Activated T-cell treated with anti-CD3 and anti-CD28 coated beads, Interleukin-2, amount 50 U/mL, for 24 hours (primary cell): ENCODE measurements around the gene SLC9B2.
"Not testable (repeated sequence)": the region's sequence is repeated elsewhere in the genome, so short reads cannot be mapped to it uniquely, and the experiment has no call there.

ENCODE experiments used
- DNase-seq: peaks from one replicate; pipeline ENCODE4 v3.0.0-alpha.2; 2020
- H3K27ac Mint-ChIP-seq: 2 replicates; pipeline ENCODE4 v1.8.0; 2020; ENCODE audit warnings: mild to moderate bottlenecking, mixed read lengths
- H3K27me3 Mint-ChIP-seq: 2 replicates; pipeline ENCODE4 v1.8.0; 2020; ENCODE audit warnings: mixed read lengths
- H3K36me3 Mint-ChIP-seq: 2 replicates; pipeline ENCODE4 v1.8.0; 2020; ENCODE audit warnings: low read depth, mixed read lengths
- H3K4me1 Mint-ChIP-seq: 2 replicates; pipeline ENCODE4 v1.8.0; 2020; ENCODE audit warnings: low read depth, mixed read lengths
- H3K4me3 Mint-ChIP-seq: 2 replicates; pipeline ENCODE4 v1.8.0; 2020; ENCODE audit warnings: mild to moderate bottlenecking, moderate library complexity, mixed read lengths
- H3K9me3 Mint-ChIP-seq: 2 replicates; pipeline ENCODE4 v1.8.0; 2020; ENCODE audit warnings: mixed read lengths

The SLC9B2 gene

DNA sequence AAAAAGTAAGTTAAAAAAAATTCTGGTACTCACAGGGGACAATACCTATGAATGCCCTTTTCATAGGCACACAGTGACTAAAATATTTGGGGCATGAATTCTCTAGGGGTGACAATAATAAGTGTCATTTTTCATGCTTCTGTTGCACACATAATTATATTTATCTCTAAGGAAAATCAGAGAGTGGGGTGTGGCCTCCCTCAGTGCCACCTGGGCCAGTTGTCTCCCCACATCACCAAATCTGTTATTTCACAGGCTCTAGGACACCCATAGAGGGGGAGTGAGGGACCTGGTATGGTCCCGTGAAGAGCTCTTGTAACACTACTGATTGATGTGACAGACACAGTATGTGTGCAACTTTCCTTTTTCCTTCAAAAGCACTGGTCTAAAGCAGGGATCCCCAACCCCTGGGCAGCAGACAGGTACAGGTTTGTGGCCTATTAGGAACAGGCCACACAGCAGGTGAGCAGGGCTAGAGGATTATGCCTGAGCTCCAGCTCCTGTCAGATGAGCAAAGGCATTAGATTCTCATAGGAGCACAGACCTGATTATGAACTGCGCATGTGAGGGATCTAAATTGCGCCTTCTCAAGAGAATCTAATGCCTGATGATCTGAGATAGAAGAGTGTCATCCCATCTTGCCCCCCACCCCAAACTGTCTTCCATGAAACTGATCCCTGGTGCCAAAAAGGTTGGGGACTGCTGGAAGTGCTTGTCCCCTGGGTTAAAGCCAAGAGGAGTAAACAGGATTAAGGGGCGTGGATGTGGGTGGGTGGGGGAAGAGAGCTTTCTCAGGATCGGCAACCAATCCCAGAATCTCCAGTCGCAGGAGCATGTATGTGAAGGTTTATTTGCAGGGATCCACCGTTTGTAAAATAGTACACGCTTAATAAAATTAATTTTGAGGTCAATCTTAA, 57.9 kb downstream of the SLC9B2 start:
- H3K4me3 Mint-ChIP-seq, result peak overlapping the region; percentile 82
- H3K36me3 Mint-ChIP-seq, result peaks cover 17% of the 10 kb centered on the region

DNA sequence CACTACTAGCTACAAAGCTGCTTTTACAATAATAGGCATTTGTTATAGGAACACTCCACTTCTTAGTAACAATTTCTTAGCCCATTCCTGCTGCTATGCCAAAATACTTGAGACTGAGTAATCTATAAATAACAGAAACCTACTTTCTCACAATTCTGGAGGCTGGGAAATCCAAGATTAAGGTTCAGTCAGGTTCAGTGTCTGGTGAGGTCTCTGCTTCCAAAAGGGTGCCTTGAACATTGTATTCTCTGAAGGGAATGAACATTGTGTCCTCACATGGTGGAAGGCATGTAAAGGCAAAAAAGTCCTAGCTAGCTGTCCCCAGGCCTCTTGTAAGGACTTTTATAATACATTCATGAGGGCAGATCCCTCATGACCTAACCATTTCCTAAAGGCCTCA, 64.0 kb downstream of the SLC9B2 start:
- Mint-ChIP-seq H3K9me3 (no peaks in the 10 kb centered on the region), H3K4me1 (peaks cover 2% of the 10 kb centered on the region), H3K27me3 (no peaks in the 10 kb centered on the region)

More for the DNA sequence above, 57.9 kb downstream of the SLC9B2 start:
- H3K9me3 Mint-ChIP-seq, result no peaks in the 10 kb centered on the region
- H3K27ac Mint-ChIP-seq, result peak overlapping the region; percentile 94
- peak; percentile 41 for DNase-seq
- H3K27me3 Mint-ChIP-seq, result no peaks in the 10 kb centered on the region
- peaks cover 21% of the 10 kb centered on the region for H3K4me1 Mint-ChIP-seq

DNA sequence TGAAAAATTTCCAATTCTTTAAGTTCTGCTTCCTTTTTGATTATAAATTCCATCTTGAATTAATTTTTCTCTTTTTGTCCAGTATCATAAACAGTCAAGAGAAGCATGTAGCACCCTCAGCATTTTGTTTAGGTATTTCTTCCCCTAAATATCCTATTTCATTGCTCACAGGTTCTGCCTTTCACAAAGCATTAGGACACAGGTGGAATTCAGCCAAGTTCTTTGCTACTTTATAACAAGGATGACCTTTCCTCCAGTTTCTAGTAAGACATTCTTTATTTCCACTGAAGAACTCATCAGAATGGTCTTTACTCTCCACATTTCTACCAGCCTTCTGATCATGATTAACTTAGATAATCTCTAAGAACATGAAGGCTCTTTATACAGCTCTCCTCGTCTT, 64.5 kb downstream of the SLC9B2 start:
- no peak for DNase-seq
- H3K27ac Mint-ChIP-seq, result no peak overlapping the region
- H3K36me3 Mint-ChIP-seq, result no peaks in the 10 kb centered on the region
- H3K27me3 Mint-ChIP-seq, result no peaks in the 10 kb centered on the region
- no peak overlapping the region for H3K4me3 Mint-ChIP-seq
- H3K4me1 Mint-ChIP-seq, result peaks cover 2% of the 10 kb centered on the region
- no peaks in the 10 kb centered on the region for H3K9me3 Mint-ChIP-seq

More for the DNA sequence above, 64.0 kb downstream of the SLC9B2 start:
- no peak for DNase-seq
- Mint-ChIP-seq H3K4me3 (no peak overlapping the region), H3K36me3 (no peaks in the 10 kb centered on the region), H3K27ac (no peak overlapping the region)

DNA sequence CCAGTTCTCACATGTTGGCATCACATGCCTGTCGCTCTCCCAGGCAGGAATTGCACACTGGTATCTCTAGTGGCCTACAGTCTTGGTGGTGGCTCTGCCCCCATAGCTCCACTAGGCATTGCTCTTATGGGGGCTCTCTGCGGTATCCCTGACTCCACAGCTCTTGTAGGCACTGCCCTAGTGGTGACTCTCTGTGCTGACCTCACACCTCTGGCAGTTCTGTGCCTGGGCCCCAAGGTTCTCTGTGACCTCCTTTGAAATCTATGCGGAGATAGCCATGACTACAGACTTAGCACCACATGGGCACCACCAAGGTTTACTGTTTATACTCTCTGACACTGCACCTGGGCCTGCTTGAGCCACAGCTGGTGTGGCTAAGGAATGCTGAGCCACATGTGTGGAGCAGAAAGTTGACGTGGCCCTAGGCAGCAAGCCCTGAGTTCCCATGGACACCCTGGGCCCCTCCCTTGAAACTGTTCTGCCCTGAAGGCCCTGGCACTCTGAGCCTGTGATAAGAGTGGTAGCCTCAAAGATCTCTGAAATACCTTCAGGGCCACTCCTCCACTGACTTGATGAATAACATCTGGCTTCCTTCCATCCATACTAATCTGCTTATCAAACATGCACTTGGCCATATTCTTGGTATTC, 65.1 kb downstream of the SLC9B2 start:
- H3K9me3 Mint-ChIP-seq, result no peaks in the 10 kb centered on the region
- peaks cover 2% of the 10 kb centered on the region for H3K4me1 Mint-ChIP-seq
- no peak for DNase-seq
- no peak overlapping the region for H3K4me3 Mint-ChIP-seq
- H3K36me3 Mint-ChIP-seq, result no peaks in the 10 kb centered on the region
- no peaks in the 10 kb centered on the region for H3K27me3 Mint-ChIP-seq
- no peak overlapping the region for H3K27ac Mint-ChIP-seq

DNA sequence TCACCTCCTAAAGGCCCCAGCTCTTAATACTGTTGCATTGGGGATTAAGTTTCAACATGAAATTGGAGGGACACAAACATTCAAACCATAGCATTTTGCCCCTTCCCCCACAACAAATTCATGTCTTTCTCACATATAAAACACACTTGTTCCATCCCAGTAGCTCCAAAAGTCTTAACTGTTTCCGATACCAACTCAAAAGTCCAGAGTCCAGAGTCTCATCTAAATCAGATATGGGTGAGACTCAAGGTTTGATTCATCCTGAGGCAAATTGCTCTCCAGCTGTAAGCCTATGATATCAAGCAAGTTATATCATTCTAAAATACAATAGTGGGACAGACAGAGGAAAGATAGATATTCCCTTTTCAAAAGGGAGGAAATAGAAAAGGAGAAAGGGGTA, 65.8 kb downstream of the SLC9B2 start:
- H3K27ac Mint-ChIP-seq, result no peak overlapping the region
- peaks cover 2% of the 10 kb centered on the region for H3K4me1 Mint-ChIP-seq
- no peaks in the 10 kb centered on the region for H3K36me3 Mint-ChIP-seq
- no peaks in the 10 kb centered on the region for H3K27me3 Mint-ChIP-seq
- no peak overlapping the region for H3K4me3 Mint-ChIP-seq
- no peak for DNase-seq
- H3K9me3 Mint-ChIP-seq, result no peaks in the 10 kb centered on the region

DNA sequence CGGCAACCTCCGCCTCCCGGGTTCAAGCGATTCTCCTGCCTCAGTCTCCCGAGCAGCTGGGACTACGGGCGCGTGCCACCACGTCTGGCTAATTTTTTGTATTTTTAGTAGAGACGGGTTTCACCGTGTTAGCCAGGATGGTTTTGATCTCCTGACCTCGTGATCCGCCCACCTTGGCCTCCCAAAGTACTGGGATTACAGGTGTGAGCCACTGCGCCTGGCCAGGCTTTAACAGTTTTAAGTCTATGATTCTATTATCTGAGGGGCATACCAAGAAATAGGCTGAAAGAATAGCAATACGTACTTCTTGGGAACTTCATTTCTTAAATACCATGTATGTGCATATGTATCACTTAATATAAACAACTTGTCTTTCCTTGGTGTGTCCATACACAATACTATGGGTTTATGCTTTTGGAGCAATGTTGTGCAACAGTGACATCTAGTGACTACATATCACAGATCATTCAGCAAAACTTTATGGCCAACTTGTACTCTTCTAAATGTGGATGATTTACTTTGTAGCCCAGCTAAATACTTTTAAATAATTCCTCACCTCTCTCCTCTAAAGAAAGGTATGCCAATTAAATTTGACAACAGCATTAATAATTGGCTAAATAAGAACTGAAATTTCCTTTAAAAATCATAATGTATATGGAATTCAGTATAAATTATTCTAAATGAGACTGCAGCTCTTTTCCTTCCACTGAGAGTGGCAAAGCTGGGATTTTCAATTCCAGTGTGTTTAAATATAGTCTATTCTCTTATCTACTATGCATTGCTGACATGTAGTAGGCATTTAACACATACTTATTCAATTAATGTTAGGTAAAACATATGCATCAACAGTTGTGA, 67.5 kb downstream of the SLC9B2 start:
- Mint-ChIP-seq H3K4me3 (no peak overlapping the region), H3K27me3 (no peaks in the 10 kb centered on the region), H3K4me1 (peaks cover 2% of the 10 kb centered on the region), H3K36me3 (no peaks in the 10 kb centered on the region), H3K27ac (no peak overlapping the region), H3K9me3 (no peaks in the 10 kb centered on the region)
- DNase-seq, result no peak

DNA sequence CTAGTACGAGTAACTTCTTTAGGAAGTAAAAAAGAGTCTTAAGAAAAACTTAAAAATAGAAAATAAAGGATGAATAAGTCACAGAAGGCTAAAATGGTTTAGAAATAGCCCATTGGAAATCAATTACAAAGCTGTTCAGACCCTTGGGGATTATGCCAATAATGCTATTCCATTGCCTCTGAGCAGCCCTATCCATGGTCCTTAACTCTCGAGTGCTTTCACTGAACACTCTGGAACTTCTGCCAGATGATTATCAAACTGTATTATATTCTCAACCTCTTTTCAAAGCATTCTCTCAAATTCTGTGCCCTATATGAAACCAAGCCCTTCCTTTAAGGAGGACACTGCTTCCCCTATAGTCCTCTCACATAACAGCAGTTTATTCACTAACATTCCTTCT, 74.0 kb downstream of the SLC9B2 start:
- no peaks in the 10 kb centered on the region for H3K4me1 Mint-ChIP-seq
- no peak for DNase-seq
- H3K4me3 Mint-ChIP-seq, result no peak overlapping the region
- peaks cover 7% of the 10 kb centered on the region for H3K9me3 Mint-ChIP-seq
- H3K27me3 Mint-ChIP-seq, result no peaks in the 10 kb centered on the region
- no peak overlapping the region for H3K27ac Mint-ChIP-seq
- H3K36me3 Mint-ChIP-seq, result no peaks in the 10 kb centered on the region

DNA sequence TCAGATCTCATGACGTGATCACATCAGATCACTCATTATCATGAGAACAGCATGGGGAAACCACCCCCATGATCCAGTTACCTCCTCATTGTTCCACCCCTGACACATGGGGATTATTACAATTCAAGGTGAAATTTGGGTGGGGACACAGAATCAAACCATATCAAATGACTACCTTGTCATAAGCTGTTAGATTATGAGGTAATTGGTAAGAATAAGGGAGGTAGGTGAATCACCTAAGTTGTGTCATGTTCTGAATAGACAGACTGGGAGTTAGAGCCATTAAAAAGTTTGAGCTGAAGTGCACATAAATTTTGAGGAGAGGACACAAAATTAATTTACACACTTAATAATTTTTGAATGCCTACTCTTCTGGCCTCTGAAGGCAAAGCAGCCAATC, 81.8 kb downstream of the SLC9B2 start:
- Mint-ChIP-seq H3K4me3 (no peak overlapping the region), H3K27me3 (no peaks in the 10 kb centered on the region), H3K36me3 (peaks cover 6% of the 10 kb centered on the region), H3K9me3 (peaks cover 8% of the 10 kb centered on the region), H3K4me1 (peaks cover 3% of the 10 kb centered on the region), H3K27ac (no peak overlapping the region)
- no peak for DNase-seq

DNA sequence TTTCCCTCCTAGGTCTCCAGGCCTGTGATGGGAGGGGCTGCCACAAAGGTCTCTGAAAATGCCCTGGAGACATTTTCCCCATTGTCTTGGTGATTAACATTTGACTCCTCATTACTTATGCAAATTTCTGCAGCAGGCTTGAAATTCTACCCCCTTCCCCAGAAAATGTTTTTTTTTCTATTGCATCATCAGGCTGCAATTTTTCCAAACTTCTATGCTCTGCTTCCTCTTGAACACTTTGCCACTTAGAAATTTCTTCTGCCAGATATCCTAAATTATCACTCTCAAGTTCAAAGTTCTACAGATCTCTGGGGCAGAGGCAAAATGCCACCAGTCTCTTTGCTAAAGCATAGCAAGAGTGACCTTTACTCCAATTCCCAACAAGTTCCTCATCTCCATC, 82.6 kb downstream of the SLC9B2 start:
- H3K4me1 Mint-ChIP-seq, H3K4me3 Mint-ChIP-seq, H3K27me3 Mint-ChIP-seq, DNase-seq, H3K36me3 Mint-ChIP-seq, H3K27ac Mint-ChIP-seq, H3K9me3 Mint-ChIP-seq: not testable (repeated sequence)

DNA sequence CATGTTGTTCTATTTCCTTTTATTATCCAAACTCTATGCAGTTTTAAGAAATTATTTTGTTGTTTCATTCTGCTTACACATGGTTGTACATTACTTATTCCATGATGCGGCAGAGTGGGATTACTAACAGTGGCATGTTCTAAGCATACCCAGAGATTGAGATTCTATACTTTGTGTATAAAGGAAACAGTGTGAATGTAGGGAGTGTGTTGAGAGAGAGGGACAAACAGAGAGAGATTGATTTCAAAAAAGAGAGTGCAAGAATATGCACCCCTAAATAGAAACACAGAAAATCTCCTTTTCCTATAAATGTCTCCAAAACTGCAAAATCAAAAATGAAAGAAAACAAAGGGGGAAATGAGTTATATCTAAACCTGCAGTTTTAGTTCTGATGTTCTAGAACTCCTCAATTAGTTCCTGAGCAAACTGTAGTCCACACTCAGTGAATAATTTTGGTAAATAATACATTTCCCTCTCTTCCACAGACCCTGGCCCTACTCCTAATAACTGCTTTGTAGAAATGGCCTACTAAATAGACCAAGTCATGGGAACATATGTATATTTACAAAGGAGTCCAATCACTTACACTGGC, 88.0 kb downstream of the SLC9B2 start:
- H3K4me3 Mint-ChIP-seq, result no peak overlapping the region
- no peaks in the 10 kb centered on the region for H3K27me3 Mint-ChIP-seq
- no peaks in the 10 kb centered on the region for H3K9me3 Mint-ChIP-seq
- DNase-seq, result no peak
- peaks cover 10% of the 10 kb centered on the region for H3K4me1 Mint-ChIP-seq
- peaks cover 2% of the 10 kb centered on the region for H3K36me3 Mint-ChIP-seq
- peak overlapping the region; percentile 70 for H3K27ac Mint-ChIP-seq

DNA sequence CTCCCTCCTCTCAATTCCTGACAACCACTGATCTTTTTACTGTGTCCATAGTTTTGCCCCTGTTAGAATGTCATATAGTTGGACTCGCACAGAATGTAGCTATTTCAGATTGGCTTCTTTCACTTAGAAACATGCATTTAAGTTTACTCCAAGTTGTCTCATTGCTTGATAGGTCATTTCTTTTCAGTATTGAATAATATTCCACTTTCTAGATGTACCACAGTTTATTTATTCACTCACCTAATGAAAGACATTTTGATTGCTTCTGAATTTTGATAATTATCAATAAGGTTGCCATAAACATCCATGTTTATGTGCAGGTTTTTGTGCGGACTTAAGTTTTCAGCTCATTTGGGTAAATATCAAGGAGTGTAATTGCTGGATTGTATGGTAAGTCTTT, 95.6 kb downstream of the SLC9B2 start:
- Mint-ChIP-seq H3K27ac (no peak overlapping the region), H3K4me1 (no peaks in the 10 kb centered on the region), H3K4me3 (no peak overlapping the region), H3K27me3 (no peaks in the 10 kb centered on the region), H3K9me3 (peaks cover 9% of the 10 kb centered on the region), H3K36me3 (no peaks in the 10 kb centered on the region)
- no peak for DNase-seq
